Activated naive CD4-positive, alpha-beta T cell treated with Interleukin-2 at 50 U/mL for 16 hours (primary cell): Measurements from ENCODE around the gene CENPU.
A peak's percentile ranks its signal among the peaks of the same experiment; 100 is the strongest.
"Not testable (repeated sequence)": the region's sequence is repeated elsewhere in the genome, so short reads cannot be mapped to it uniquely, and the experiment has no call there.

Experiments
- DNase-seq: peaks from one replicate; pipeline ENCODE4 v3.0.0-alpha.2; 2020

The CENPU gene

DNA sequence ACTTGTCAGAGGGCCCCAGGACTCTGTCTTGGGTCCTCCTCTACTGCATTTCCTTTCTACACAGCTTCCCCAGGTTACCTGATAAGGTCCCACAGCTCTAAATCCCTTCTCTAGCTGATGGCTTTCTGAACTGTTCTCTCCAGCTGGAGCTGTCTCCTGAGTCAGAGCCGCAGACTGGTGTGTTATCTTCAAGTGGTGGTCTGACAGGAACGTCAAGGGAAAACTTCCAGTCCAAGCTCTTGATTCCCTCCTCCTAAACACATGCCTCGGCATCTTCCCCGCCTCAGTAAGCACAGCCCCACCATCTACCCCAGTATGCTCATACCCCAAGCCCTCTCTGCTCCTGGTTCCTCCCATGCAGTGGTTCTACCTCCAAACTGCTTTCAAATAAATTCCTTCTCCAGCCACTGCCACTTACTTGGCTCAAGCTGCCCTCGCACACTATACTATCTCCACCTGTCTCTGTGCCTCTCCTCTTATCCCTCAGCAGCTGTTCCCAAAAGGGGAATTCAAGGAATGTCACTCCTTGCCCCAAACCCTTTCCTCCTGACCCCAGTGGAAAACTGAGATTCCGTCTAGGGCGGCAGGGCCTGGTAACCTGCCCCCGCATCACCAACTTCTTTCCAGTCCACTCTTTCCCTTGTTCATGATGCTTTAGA, 17.2 kb upstream of the CENPU start:
- no peak for DNase-seq

DNA sequence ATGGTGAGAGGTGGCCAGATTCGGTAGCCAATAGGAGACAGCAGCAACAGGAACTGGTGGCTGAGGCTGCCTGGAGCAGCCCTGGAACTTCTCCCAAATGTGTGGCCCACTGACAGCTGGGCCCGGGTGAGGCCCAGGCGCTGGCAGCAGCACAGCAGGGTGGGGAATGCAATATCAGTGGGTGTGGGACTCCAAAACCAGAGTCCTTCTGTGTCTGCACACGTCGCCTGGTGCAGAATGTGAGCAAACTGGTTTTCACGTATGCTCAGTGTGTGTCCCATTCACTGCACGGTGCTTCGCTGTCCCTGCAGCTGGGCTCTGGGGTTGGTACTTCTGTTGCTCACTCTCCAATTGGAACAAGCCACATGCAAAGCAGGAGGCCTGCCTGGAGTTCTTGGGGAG, 14.4 kb upstream of the CENPU start:
- DNase-seq, result no peak

DNA sequence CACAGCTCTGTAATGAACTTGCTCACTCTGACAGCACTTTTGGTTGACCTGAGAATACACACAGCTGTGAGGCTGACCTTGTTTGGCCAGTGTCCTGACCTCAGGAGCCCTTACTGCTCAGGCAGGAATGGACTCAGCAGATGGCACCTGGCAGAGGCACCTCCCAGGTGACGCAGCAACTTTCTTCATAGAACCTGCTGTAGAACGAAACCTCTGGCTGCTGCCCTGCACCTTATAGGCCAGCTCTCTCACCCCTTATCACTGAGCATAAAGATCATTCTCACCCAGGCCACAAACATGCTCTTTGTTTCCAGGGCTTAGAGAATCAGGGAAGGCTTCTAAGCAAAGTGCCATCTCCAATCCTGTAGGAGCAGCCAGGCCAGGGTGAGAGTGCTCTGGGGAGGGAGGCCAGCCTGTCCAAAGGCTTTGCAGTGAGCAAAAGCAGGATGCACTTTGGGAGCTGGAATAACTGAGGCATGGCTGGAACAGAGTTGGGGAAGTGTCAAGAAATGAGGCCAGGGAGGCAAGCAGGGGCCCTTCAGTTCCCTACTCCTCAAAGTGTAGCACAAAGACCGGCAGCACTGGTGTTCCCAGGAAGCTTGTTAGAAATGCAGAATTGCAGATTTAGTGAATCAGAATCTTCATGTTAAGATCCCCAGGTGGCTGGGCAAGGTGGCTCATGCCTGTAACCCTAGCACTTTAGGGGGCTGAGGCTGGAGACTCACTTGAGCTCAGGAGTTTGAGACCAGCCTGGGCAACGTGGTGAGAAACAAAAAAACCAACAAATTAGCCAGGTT, 13.3 kb upstream of the CENPU start:
- DNase-seq, result no peak

DNA sequence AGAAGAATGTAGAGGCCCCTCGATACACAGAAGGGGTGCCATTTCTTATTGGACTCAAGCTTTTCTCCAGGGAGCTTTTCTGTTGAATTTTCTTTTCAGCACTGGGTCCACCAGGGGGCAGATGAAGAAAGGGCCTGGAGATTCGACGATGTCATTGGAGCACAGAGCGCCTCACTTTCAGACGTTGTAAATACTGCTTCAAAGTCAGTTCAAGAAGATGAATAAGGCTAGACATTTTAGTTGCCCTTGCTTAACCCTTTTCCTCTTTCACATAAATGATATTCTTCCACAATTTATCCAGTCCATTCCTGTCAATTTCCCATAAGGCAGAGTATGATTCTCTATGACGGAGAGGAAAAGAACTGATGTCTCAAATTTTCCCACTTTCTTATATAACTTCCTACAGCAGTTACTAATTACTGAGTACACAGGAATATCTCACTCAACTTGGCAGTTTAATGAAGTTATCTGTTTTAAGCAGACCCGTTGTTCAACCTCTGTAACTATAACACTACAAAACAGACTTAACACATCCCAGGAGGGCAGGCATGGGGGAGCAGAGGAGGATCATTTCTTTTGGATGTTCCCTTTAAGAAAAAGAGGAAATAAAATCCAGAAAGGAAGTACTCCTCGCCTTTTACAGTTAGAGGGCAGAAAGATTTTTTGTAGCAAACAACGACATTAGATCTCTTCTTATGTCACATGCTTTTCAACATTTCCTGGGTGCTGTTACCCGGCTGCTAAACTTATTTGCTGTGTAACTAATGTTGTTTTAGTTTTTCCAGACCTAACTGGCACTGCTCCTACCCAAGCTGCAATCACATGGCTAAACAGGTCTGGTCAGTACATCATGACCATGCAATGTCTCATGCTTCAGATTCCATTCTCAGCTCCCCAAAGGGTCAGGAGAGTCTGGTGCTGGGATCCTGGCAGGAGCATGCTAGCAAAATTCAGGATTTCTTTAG, 12.2 kb upstream of the CENPU start:
- peak; percentile 68 for DNase-seq

DNA sequence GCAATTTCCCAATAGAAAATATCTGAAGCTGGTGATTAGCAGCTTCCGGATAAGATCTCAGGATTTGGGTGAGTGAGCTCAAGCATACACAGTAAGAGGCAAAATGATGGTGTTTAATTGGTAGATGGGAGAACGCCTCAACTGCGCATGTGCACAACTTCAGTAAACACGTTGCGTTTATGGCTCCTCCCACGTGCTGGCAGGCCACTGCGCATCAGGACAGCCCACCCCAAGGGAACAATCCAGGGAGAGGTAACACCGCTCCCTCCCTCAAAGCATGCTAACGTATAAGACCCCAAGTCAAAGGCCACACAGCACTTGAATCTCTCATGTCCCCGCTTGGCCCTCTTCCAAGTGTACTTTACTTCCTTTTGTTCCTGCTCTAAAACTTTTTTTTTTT, 10.3 kb upstream of the CENPU start:
- no peak for DNase-seq

DNA sequence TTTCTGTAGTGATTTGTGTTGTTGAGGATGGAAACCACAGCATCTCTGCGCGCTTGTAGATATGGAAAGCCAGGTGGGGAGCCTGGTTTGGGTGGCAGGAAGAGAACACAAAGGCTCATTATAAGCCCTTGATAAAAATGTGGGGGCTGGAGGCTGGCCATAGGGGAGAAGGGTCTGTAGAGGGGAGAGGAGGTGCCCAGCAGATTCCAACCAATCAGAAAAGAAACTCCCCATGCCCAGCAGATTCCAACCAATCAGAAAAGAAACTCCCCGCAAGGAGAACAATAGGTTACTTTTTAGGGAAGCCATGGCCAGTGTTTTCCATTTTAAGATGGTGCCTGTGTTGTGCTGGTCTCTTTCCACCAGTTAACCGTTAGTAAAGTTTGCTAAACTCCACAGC, 9.8 kb upstream of the CENPU start:
- DNase-seq, result no peak

DNA sequence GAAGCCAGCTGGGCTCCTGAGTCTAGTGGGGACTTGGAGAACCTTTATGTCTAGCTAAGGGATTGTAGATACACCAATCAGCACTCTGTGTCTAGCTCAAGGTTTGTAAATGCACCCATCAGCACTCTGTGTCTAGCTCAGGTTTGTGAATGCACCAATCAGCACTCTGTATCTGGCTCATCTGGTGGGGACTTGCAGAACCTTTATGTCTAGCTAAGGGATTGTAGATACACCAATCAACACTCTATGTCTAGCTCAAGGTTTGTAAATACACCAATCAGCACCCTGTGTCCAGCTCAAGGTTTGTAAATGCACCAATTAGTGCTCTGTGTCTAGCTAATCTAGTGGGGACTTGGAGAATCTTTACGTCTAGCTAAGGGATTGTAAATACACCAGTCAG, 7.8 kb upstream of the CENPU start:
- DNase-seq, result not testable (repeated sequence)

DNA sequence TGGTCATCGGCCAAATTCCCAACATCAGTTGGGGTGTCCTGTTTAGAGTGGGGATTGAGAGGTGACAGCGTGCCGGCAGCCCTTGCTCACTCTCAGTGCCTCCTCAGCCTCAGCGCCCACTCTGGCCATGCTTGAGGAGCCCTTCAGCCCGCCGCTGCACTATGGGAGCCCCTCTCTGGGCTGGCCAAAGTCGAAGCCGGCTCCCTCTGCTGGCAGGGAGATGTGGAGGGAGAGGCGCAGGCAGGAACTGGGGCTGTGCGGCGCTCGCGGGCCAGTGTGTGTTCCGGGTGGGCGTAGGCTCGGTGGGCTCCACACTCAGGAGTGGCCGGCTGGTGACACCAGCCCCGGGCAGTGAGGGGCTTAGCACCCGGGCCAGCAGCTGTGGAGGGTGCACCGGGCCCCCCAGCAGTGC, 7.1 kb upstream of the CENPU start:
- no peak for DNase-seq

DNA sequence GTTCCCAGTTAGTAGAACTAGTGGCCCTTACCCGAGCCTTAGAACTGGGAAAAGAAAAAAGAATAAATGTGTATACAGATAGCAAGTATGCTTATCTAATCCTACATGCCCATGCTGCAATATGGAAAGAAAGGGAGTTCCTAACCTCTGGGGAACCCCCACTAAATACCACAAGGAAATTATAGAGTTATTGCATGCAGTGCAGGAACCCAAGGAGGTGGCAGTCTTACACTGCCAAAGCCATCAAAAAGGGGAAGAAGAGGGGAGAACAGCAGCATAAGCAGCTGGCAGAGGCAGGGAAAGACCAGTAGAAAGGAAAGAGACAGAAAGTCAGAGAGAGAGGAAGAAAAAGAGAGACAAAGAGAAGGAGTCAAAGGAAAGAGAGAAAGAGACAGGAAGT, 5.7 kb upstream of the CENPU start:
- DNase-seq, result not testable (repeated sequence)

DNA sequence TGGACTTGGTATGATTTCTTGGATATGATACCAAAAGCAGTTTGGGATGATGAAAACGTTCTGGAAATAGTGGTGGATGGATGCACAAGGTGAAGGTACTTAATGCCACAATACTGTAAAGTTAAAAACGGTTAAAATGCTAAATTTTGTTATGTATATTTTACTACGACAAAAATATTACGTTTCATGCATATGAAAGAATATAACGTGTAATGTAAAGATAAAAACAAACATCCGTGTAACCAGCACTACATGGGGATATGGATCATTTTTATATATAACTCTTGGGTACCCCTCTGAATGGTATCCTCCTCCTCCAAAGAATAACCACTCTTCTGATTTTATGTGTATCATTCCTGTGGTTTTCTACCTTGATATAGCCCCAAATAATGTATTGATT, 862 bp upstream of the CENPU start:
- no peak for DNase-seq

DNA sequence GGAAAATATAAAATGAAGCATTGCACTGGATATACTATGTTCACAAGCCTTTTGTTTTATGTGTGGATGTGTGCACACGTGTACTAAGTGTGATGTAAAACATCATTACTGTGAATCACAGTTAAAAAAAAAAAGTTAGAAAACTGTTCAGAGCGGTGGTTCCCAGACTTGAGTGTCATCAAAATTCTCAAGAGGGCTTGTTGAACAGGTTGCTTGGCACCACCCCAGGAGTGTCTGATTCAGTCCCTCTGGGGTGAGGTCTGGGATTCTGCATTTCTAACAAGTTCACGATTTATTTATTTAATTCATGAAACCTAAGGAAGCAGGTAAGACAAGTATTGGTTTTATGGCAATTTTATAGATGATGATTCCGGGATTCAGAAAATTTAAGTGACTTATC, 1.8 kb downstream of the CENPU start:
- DNase-seq, result no peak

DNA sequence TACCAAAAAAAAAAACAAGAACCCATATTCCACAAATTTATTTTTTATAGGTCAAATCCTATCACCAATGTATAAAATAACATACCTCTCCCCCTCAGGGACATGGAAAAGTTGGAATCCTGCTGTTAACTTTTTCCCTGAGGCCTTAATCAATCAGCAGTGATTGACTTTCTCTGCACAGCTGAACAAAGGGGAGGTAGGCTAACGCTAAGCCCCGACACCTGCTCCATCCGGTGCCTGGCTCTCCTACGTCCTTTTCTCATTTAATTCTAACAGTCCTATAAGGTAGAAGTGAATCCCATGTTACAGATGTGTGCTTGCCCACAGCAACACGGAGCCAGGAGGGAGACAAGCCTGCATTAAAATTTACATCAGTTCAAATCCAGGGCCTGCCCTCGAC, 2.8 kb downstream of the CENPU start:
- no peak for DNase-seq

DNA sequence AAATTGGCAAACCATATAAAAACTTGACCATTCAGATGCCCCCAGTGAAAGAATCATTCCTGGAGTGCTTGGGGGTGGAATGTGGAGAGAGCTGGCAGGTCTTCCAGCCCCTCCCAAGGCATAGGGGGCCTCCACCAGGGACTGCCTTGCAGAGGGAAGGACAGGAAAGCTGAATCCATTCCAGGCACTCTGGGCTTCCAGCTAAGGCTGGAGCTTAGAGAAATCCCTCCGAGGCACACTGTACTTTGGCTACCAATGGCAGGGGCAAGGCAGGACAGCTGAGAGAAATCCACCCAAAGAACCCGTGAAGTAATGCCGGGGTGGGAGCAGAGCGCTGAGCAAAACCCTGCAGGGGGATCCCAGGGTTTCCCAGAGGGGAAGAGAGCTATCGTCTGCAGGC, 4.0 kb downstream of the CENPU start:
- DNase-seq, result no peak

DNA sequence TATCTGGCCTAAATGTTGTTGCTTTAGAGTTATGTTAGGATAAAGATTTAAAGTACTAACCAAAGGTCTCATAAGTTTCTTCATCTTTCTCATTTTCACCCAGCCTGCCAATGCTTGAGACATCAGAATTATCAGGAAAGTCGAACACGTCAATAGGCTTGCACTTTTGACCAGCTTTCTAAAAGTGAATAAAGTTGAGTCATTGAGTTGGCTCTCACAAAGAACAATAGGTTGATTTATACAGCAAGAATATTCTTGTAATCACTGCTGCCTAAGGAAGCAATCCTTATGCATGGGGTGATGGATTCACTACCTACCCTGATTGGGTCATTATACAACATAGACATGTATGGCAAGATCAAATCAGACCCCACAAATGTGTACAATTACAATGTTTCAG, 5.0 kb downstream of the CENPU start:
- no peak for DNase-seq

DNA sequence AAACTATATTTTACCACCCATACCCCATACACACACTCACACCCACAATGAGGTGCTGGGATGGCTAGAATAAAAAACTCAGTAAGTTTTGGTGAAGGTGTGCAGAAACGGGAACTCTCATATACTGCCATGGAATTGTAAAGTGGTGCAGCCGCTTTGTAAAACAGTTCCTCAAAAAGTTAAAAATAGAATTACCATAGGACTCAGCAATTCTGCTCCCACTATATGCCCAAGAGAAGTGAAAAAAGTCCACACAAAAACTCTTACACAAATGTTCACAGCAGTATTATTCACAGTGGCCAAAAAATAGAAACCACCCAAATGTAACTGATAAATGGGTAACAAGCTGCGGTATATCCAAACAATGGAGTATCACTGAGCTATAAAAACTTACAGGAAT, 6.5 kb downstream of the CENPU start:
- DNase-seq, result no peak

DNA sequence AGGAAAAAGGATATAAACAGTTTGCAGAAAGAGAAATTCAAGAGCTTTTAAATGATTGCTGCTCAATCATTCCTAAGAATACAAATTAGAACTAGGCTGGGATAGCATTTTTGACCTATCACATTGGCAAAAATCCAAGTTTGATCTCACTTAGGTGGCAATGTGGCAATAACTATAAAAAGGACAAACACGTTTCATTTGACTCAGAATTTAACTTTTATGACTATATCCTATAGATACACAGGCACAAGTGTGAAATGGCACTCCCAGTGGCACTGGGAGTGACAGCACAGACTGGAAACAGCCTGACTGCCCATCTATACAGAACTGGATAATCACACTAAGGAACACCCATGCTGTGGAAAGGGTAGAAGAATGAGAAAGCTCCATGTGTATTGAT, 11.1 kb downstream of the CENPU start:
- DNase-seq, result no peak

DNA sequence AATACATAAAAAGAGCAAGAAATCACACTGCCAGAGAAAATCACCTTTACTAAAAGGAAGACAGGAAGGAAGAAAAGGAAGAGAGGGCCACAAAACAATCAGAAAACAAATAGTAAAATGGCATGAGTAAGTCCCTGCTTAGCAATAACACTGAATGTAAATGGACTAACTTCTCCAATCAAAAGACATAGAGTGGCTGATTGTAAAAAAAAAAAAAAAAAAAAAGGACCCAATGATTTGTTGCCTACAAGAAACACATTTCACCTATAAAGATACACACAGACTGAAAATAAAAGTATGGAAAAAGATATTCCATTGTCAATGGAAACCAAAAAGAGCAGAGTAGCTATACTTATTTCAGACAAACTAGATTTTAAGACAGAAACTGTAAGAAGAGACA, 12.6 kb downstream of the CENPU start:
- no peak for DNase-seq

DNA sequence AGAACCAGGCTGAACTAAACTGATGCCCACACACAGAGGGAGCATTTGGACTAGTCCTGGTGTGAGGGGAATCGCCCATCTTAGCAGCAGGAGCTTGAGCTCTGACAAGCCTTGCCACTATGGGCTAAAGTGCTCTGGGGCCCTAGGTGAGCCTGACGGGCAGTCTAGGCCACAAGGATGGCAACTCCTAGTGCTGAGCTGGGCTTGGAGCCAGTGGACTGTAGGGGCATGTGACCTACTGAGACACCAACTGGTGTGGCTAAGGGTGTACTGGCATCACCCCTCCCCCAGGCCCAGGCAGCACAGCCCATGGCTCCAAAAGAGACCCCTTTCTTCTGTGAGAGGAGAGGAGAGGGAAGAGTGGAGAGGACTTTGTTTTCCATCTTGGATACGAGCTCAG, 14.5 kb downstream of the CENPU start:
- no peak for DNase-seq

DNA sequence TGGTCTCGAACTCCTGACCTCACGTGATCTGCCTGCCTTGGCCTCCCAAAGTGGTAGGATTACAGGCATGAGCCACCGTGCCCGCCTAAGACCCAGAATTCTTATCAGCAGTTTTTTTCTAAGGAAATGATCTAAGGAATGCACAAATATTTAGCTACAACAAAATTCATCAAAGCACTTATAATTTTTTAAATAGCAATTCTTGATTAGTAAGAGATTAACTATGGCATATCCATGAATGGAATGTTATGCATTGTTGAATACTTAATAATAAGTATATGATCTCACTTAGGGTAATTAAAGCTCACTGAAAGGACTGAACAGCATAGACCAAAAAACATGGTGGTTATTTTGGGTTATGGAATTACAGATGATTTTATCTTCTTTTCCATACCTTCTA, 18.4 kb downstream of the CENPU start:
- no peak for DNase-seq

DNA sequence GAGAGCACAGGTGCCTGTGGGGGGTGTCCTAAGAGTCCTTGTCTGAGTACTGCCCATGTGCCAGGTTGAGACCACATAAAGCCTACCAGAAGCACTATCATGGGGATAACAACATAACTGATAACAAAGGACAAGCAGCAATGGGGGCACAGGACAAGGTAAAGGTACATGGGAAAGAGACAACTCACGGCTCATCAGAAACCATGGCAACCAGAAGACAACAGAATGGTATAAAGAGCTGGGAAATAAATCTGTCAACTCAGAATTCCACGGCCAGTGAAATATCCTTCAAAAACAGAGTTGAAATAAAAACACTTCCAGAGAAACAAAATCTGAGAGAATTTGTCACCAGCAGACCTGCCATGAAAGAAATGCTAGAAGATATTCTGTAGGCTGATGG, 20.0 kb downstream of the CENPU start:
- no peak for DNase-seq

DNA sequence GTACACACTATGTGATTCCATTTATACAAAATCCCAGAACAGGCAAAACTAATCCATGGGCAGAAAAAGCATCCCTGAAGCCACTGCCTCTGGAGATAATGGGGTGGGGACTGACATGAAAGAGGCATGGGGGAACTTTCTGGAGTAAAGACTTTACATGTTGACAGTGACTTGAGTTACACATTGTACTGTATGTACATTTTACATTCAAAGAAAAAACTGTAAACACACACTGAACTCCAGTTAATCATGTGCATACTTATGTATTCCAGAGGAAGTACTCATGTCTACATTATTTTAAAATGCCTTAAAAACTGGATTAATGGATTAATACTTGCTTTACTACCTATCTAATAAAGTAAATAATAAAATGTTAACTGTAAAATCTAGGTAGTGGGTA, 21.6 kb downstream of the CENPU start:
- DNase-seq, result no peak

DNA sequence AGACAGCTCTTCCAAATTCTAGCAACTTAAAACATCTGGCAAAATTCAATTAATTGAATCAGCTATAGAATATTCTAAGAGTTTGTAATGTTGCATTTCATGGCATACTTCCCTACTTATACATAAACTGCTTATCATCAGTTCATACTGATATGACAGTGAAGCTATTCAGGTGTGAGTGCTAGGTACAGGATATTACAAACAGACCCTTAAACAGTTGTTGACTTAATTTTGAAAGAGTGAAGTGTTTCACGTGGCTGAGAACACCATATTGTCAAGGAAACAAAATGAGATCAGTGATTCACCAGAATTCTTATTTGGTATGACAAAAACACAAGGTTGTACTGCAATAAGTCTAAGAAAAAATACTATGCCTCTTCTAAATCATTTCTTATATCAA, 27.4 kb downstream of the CENPU start:
- no peak for DNase-seq

DNA sequence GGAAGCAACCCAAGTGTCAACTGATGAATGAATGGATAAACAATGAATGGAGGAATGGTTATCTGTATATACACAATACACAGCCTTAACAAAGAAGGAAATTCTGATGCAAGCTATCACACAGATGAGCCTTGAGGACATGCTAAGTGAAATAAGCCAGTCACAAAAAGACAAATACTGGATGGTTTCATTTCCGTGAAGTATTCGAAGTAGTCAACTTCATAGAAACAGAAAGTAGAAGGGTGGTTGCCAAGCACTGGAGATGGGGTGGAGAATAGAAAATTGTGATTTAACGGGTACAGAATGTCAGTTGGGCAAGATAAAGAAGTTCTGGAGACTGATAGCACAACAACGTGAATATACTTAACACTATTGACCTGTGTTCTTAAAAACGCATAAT, 28.2 kb downstream of the CENPU start:
- no peak for DNase-seq

DNA sequence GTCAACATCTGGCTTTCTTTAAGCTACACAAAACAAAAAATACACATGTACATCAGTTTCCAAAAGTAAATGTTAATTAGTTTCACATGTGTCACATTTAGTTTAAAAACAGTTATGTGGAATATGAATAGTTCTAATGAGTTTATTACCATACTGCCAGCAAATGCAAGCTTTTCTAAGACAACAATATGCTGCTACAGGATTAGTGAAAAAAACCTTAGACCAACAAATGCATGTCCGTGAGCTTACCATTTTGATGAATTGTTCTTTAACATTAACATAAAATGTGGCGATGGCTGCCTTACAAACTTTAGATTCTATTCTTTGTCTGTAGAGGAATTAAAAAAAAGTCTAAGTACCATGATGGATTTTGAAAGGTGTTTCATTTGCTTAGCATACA, 31.8 kb downstream of the CENPU start:
- no peak for DNase-seq
